ENCODE data around the gene GRIA1.

The GRIA1 gene

DNA sequence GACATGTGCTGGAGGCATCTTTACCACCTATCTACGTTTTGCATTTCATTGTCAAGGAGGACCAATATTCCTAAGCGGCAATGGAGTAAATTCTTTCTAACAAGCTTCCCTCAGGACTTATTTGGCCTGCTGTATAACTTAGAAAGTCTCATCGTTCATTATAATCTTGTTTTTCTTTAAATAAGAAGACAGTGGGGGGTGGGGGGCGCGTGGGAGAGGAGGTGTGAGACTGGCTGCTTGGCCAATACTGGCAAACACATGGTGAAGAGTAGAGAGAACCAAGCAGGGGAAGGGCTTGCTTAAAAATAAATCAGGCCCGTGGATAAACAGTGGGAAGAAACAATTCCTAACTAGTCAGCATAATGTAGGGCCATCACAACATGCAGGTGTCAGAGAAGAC lies 217.2 kb downstream of the GRIA1 start:
- no peak overlapping the region for H3K4me2 ChIP-seq (ENCODE audit: low read depth, low read length, poor library complexity, severe bottlenecking)
- no peaks in the 10 kb centered on the region for H3F3A ChIP-seq (ENCODE audit: low read depth)
- no peaks in the 10 kb centered on the region for H3K9me3 ChIP-seq (ENCODE audit: insufficient read depth, low read depth, low read length)
- no peak overlapping the region for H3K4me3 ChIP-seq (ENCODE audit: low read length, poor library complexity, severe bottlenecking)
- no peak overlapping the region for H3K9ac ChIP-seq (ENCODE audit: low read depth, low read length, poor library complexity, severe bottlenecking)
- H3K79me2 ChIP-seq (ENCODE audit: insufficient read depth, low read length) = no peaks in the 10 kb centered on the region
- H3K4me1 ChIP-seq (ENCODE audit: insufficient read depth, low read length, poor library complexity, severe bottlenecking) = no peaks in the 10 kb centered on the region
- TF ChIP-seq CTCF (conservative IDR thresholded peaks at IDR 0.05; ENCODE audit: low read length) (no peak), EZH2phosphoT487 (IDR thresholded peaks at IDR 0.05; ENCODE audit: borderline replicate concordance) (no peak)
- no peaks in the 10 kb centered on the region for H3K27me3 ChIP-seq (ENCODE audit: insufficient read depth, low read length, poor library complexity, severe bottlenecking)
- H4K20me1 ChIP-seq (ENCODE audit: insufficient read depth, low read length, poor library complexity, severe bottlenecking) = no peaks in the 10 kb centered on the region
- no peak overlapping the region for H2AFZ ChIP-seq (ENCODE audit: low read length)
- no peaks in the 10 kb centered on the region for H3K36me3 ChIP-seq (ENCODE audit: insufficient read depth, low read length)
- no peaks in the 10 kb centered on the region for H3K9me2 ChIP-seq (replicated peaks; ENCODE audit: low read depth, low read length)

DNA sequence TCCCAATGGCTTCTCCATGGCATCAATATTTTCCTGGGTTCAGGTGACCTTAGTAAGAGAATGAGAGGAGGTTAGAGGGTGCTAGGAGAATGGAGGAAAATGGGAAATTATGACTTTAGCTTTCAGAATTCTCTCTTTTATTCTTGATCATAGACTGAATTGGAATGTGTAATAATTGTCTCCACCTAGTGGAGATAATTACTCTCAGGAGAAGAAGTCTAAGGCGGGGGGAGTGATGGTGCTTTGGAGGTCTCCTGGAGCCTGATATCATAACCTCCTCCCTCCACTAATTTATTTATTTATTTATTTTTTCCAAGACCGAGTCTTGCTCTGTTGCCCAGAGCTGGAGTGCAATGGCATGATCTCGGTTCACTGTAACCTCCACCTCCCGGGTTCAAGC lies 221.3 kb downstream of the GRIA1 start:
- no peaks in the 10 kb centered on the region for H3K27me3 ChIP-seq (ENCODE audit: insufficient read depth, low read length, poor library complexity, severe bottlenecking)
- no peaks in the 10 kb centered on the region for H3K9me3 ChIP-seq (ENCODE audit: insufficient read depth, low read depth, low read length)
- H3K36me3 ChIP-seq (ENCODE audit: insufficient read depth, low read length) = no peaks in the 10 kb centered on the region
- no peak overlapping the region for H3K4me3 ChIP-seq (ENCODE audit: low read length, poor library complexity, severe bottlenecking)
- no peaks in the 10 kb centered on the region for H3K4me1 ChIP-seq (ENCODE audit: insufficient read depth, low read length, poor library complexity, severe bottlenecking)
- H3K9me2 ChIP-seq (replicated peaks; ENCODE audit: low read depth, low read length) = no peaks in the 10 kb centered on the region
- no peaks in the 10 kb centered on the region for H3K79me2 ChIP-seq (ENCODE audit: insufficient read depth, low read length)
- TF ChIP-seq CTCF (conservative IDR thresholded peaks at IDR 0.05; ENCODE audit: low read length) (peak; percentile 31; the same call in 1 of the 2 replicates), EZH2phosphoT487 (IDR thresholded peaks at IDR 0.05; ENCODE audit: borderline replicate concordance) (no peak)
- no peaks in the 10 kb centered on the region for H3F3A ChIP-seq (ENCODE audit: low read depth)
- no peak overlapping the region for H2AFZ ChIP-seq (ENCODE audit: low read length)
- no peak overlapping the region for H3K4me2 ChIP-seq (ENCODE audit: low read depth, low read length, poor library complexity, severe bottlenecking)
- H4K20me1 ChIP-seq (ENCODE audit: insufficient read depth, low read length, poor library complexity, severe bottlenecking) = no peaks in the 10 kb centered on the region
- H3K9ac ChIP-seq (ENCODE audit: low read depth, low read length, poor library complexity, severe bottlenecking) = no peak overlapping the region

DNA sequence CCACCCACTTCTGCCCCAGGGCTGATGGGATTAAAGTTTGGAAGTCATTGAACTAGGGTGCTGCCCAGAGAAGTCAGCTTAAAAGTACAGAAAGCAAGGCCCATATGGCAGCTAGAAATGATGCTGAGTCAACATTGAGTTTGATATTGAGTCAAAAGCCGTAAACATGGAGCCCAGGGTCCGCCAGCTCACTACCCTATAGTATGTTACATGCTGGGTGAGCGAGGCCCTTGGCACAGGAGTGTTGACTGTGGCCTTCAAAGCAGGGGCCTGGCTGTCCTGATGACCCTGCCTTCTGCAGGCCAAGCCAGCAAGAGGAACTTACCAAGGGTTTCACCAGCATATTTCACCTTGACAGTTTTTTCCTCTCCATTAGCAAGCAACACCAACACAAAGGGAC lies 222.5 kb downstream of the GRIA1 start:
- TF ChIP-seq EZH2phosphoT487 (IDR thresholded peaks at IDR 0.05; ENCODE audit: borderline replicate concordance) (no peak), CTCF (conservative IDR thresholded peaks at IDR 0.05; ENCODE audit: low read length) (no peak)
- H3K27me3 ChIP-seq (ENCODE audit: insufficient read depth, low read length, poor library complexity, severe bottlenecking) = no peaks in the 10 kb centered on the region
- H3K9me3 ChIP-seq (ENCODE audit: insufficient read depth, low read depth, low read length) = no peaks in the 10 kb centered on the region
- H3K9ac ChIP-seq (ENCODE audit: low read depth, low read length, poor library complexity, severe bottlenecking) = no peak overlapping the region
- no peak overlapping the region for H3K4me3 ChIP-seq (ENCODE audit: low read length, poor library complexity, severe bottlenecking)
- H2AFZ ChIP-seq (ENCODE audit: low read length) = no peak overlapping the region
- no peaks in the 10 kb centered on the region for H4K20me1 ChIP-seq (ENCODE audit: insufficient read depth, low read length, poor library complexity, severe bottlenecking)
- no peak overlapping the region for H3K4me2 ChIP-seq (ENCODE audit: low read depth, low read length, poor library complexity, severe bottlenecking)
- no peaks in the 10 kb centered on the region for H3K79me2 ChIP-seq (ENCODE audit: insufficient read depth, low read length)
- no peaks in the 10 kb centered on the region for H3F3A ChIP-seq (ENCODE audit: low read depth)
- H3K4me1 ChIP-seq (ENCODE audit: insufficient read depth, low read length, poor library complexity, severe bottlenecking) = no peaks in the 10 kb centered on the region
- no peaks in the 10 kb centered on the region for H3K9me2 ChIP-seq (replicated peaks; ENCODE audit: low read depth, low read length)
- H3K36me3 ChIP-seq (ENCODE audit: insufficient read depth, low read length) = no peaks in the 10 kb centered on the region

Measured in Loucy (cell line).